Endothelial cell (in vitro differentiated cells): ENCODE measurements around the gene HMOX1. TPM values are rescaled to one million over a fixed set of nuclear protein-coding genes. Genes with fewer than 3 reads are reported as not detected.

Experiments used
- DNase-seq: peaks from one replicate; pipeline ENCODE4 v3.0.0; 2021; ENCODE audit warnings: low spot score
- H3K27ac Mint-ChIP-seq: one replicate; pipeline ENCODE4 v1.8.0; 2021; ENCODE audit warnings: mixed read lengths, inconsistent platforms; ENCODE audit not compliant: unreplicated experiment
- H3K27me3 Mint-ChIP-seq: one replicate; pipeline ENCODE4 v1.8.0; 2021; ENCODE audit warnings: mild to moderate bottlenecking, moderate library complexity, mixed read lengths, inconsistent platforms; ENCODE audit not compliant: unreplicated experiment
- H3K36me3 Mint-ChIP-seq: one replicate; pipeline ENCODE4 v1.8.0; 2021; ENCODE audit warnings: mild to moderate bottlenecking, low read depth, mixed read lengths, inconsistent platforms; ENCODE audit not compliant: unreplicated experiment
- H3K4me1 Mint-ChIP-seq: one replicate; pipeline ENCODE4 v1.8.0; 2021; ENCODE audit warnings: mild to moderate bottlenecking, mixed read lengths, inconsistent platforms; ENCODE audit not compliant: unreplicated experiment
- H3K4me3 Mint-ChIP-seq: one replicate; pipeline ENCODE4 v1.8.0; 2021; ENCODE audit warnings: mild to moderate bottlenecking, mixed read lengths, inconsistent platforms; ENCODE audit not compliant: unreplicated experiment
- H3K9me3 Mint-ChIP-seq: one replicate; pipeline ENCODE4 v1.8.0; 2021; ENCODE audit warnings: mixed read lengths, inconsistent platforms; ENCODE audit not compliant: unreplicated experiment
- total RNA-seq: library from RNA; stranded (reverse); fragmentation: NEBNext Ultra II Directional; extraction: Animal tissue kit (Norgen Biotek cat#: 25700); gene quantifications from one replicate; pipeline ENCODE4 v1.2.1, GENCODE V29; 2021; ENCODE audit not compliant: unreplicated experiment
- TF ChIP-seq, protein P1 (sequence below): fragments of 200-600 bp; sonication (generic); IDR thresholded peaks from one replicate; pipeline ENCODE4 v1.5.0; 2021; ENCODE audit warnings: antibody characterized with exemption; ENCODE audit not compliant: unreplicated experiment

HMOX1 gene
- total RNA-seq, 1 donor from 2014 or later, result 17.5 TPM

DNA sequence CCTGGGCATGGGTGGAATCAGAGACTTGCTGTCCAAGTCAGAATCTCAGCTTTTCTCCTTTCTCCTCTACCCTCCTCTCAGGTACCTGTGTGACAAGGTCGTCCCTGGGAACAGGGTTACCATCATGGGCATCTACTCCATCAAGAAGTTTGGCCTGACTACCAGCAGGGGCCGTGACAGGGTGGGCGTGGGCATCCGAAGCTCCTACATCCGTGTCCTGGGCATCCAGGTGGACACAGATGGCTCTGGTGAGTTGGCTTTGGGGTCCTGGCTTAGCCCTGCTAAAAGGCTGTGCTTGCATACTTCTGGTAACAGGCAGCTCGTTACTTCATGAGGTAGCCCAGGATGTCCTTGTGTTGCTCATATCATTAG, 29.8 kb downstream of the HMOX1 start:
- Mint-ChIP-seq H3K9me3 (no peaks in the 10 kb centered on the region), H3K27ac (no peak overlapping the region), H3K36me3 (peaks cover 44% of the 10 kb centered on the region), H3K4me1 (peaks cover 20% of the 10 kb centered on the region), H3K4me3 (no peak overlapping the region), H3K27me3 (peaks cover 7% of the 10 kb centered on the region)
- no peak for DNase-seq
- TF ChIP-seq, protein P1, sequence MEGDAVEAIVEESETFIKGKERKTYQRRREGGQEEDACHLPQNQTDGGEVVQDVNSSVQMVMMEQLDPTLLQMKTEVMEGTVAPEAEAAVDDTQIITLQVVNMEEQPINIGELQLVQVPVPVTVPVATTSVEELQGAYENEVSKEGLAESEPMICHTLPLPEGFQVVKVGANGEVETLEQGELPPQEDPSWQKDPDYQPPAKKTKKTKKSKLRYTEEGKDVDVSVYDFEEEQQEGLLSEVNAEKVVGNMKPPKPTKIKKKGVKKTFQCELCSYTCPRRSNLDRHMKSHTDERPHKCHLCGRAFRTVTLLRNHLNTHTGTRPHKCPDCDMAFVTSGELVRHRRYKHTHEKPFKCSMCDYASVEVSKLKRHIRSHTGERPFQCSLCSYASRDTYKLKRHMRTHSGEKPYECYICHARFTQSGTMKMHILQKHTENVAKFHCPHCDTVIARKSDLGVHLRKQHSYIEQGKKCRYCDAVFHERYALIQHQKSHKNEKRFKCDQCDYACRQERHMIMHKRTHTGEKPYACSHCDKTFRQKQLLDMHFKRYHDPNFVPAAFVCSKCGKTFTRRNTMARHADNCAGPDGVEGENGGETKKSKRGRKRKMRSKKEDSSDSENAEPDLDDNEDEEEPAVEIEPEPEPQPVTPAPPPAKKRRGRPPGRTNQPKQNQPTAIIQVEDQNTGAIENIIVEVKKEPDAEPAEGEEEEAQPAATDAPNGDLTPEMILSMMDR, result no peak

DNA sequence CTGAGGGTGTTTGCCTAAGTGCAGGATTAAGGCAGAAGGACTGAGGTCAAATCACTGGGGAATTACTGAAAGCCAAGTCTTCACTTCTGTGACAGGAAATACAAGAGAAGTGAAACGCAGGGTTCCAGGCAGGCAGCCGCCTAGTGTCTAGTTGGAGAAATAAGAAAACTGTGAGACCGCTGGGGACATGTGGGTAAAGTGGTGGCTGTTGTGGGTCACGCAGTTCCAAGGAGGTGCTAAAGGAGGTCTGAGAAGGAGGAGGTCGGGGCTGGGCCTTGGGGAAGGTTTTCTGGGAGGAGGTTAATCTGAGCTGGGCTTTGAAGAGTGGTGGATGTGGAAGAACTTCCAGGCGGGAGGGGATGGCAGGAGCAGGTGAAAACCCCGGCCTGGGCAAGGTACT, 30.2 kb downstream of the HMOX1 start:
- Mint-ChIP-seq H3K9me3 (no peaks in the 10 kb centered on the region), H3K4me3 (no peak overlapping the region), H3K27ac (no peak overlapping the region), H3K36me3 (peaks cover 49% of the 10 kb centered on the region), H3K4me1 (peaks cover 20% of the 10 kb centered on the region), H3K27me3 (peaks cover 9% of the 10 kb centered on the region)
- TF ChIP-seq, protein P1, result no peak
- DNase-seq, result no peak

DNA sequence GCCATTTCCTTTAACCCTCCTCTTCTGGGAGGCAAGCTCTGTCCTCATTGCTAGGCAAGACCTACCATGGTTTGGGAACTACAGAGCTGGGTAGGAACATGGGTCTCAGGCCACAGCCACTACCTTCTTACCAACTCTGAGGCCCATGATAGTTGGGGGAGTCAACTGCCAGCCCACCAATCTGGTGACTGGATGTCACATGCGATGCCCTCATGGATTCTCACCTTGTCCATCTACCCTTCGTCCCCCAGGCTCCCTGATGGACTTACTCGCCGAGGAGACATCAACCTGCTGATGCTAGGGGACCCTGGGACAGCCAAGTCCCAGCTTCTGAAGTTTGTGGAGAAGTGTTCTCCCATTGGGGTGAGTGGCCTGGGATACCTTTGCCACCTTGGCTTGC, 32.7 kb downstream of the HMOX1 start:
- TF ChIP-seq, protein P1, result no peak
- H3K36me3 Mint-ChIP-seq, result peaks cover 53% of the 10 kb centered on the region
- peaks cover 9% of the 10 kb centered on the region for H3K4me1 Mint-ChIP-seq
- H3K27ac Mint-ChIP-seq, result no peak overlapping the region
- no peaks in the 10 kb centered on the region for H3K9me3 Mint-ChIP-seq
- no peak overlapping the region for H3K4me3 Mint-ChIP-seq
- no peak for DNase-seq
- H3K27me3 Mint-ChIP-seq, result peaks cover 8% of the 10 kb centered on the region

DNA sequence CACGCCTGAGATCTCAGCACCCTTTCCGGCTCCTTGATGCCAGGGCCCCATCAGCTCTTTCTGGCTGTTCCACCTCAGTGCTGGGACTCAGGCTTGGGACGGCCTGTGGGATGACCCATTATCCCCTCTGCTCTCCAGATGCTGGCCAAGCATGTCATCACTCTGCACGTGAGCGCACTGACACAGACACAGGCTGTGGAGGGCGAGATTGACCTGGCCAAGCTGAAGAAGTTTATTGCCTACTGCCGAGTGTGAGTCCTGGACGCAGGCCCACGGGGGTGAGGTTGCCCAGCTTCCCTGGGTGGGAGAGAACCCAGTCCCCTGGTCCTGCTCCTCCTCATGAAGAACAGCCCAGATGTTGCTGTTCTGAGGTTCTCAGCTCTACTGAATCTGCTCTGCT, 36.7 kb downstream of the HMOX1 start:
- TF ChIP-seq, protein P1, result no peak
- no peak for DNase-seq
- Mint-ChIP-seq H3K4me1 (no peaks in the 10 kb centered on the region), H3K4me3 (no peak overlapping the region), H3K27me3 (peaks cover 8% of the 10 kb centered on the region), H3K27ac (no peak overlapping the region), H3K9me3 (no peaks in the 10 kb centered on the region), H3K36me3 (peaks cover 52% of the 10 kb centered on the region)

DNA sequence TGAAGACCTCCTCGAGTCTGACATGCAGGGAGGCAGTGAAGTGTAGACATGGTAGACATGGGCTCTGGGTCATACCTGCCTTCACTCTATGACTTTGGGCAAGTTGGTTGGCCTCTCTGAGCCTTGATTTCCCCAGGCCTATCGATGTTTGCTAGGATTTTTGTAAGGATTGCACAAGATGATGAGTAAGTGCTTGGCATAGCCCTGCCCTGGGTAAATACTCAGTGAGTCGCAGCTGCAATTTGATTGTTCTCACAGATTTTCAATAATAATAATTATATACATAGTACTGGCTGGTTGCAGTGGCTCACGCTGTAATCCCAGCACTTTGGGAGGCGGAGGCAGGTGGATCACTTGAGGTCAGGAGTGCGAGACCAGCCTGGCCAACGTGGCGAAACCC, 37.2 kb downstream of the HMOX1 start:
- no peak for DNase-seq
- Mint-ChIP-seq H3K9me3 (no peaks in the 10 kb centered on the region), H3K36me3 (peaks cover 56% of the 10 kb centered on the region), H3K4me1 (no peaks in the 10 kb centered on the region), H3K27me3 (peaks cover 8% of the 10 kb centered on the region), H3K27ac (no peak overlapping the region), H3K4me3 (no peak overlapping the region)
- TF ChIP-seq, protein P1, result no peak
